GM12891 (cell line): Measurements from ENCODE around the gene HIC1.

ENCODE experiments used
- DNase-seq: peaks from one replicate; pipeline ENCODE4 v3.0.0; 2011; ENCODE audit warnings: low spot score; ENCODE audit not compliant: insufficient read length
- FAIRE-seq: peaks from 2 replicates; lab custom pipeline; 2011; peaks lifted over from hg19 to GRCh38; lab: Jason Lieb, UNC
- PAX5 ChIP-seq: IDR thresholded peaks from 2 replicates; pipeline ENCODE4 v1.6.1; 2011; ENCODE audit warnings: low read length, moderate library complexity, mild to moderate bottlenecking; ENCODE audit not compliant: insufficient read depth, severe bottlenecking
- POLR2A ChIP-seq: IDR thresholded peaks from 2 replicates; pipeline ENCODE4 v1.6.1; 2011; ENCODE audit warnings: low read depth, low read length, control low read depth
- POLR2AphosphoS5 ChIP-seq: IDR thresholded peaks from 2 replicates; pipeline ENCODE4 v1.6.1; 2011; ENCODE audit warnings: low read depth, low read length, control low read depth
- POU2F2 ChIP-seq: IDR thresholded peaks from 2 replicates; pipeline ENCODE4 v1.6.1; 2011; ENCODE audit warnings: low read depth, mild to moderate bottlenecking, control low read depth, low read length, moderate library complexity
- SPI1 ChIP-seq: IDR thresholded peaks from 2 replicates; pipeline ENCODE4 v1.6.1; 2011; ENCODE audit warnings: low read depth, low read length, control low read depth
- TAF1 ChIP-seq: IDR thresholded peaks from 2 replicates; pipeline ENCODE4 v1.6.1; 2011; ENCODE audit warnings: low read depth, low read length, control low read depth

The HIC1 gene

DNA sequence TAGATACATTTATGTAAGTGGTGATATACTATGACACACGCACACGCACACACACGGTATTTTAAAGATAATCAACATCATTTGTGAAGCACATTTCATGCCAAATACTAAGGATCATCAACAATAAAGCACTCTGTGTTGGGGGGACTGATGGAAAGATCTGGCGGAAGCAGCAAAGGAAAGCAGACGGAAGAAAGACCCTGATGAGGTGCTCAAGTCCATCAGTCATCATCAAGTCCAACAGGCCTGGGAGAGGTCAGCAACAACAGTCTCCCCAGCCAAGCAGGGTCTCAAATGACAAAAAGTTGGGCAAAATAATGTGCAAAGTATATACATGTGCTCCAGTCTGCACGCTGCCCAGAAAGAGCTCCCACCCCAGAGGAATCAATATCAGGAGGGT lies 55.5 kb downstream of the HIC1 start:
- TF ChIP-seq POLR2AphosphoS5 (no peak), POLR2A (no peak), POU2F2 (no peak), PAX5 (no peak), SPI1 (no peak), TAF1 (no peak)
- FAIRE-seq, result no peak
- DNase-seq, result no peak

DNA sequence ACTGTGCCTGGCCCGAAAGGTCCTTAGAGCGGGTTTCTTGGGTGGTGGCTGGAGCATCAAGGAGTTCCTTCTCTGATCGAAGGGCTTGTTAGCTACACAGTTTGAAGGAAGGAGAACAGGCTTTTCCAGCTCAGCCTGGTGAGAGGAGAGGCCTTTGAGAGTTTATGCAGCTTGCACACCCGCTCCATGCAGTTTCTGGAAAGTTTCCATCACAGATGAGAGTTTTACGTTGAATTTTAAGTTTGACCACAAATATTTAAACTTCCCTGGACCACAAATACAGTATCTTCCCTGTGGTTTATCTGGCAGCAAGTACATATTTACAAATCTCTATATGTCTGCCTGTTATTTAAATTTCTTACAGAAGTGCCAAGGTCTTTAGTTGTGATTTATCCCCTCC lies 56.8 kb downstream of the HIC1 start:
- FAIRE-seq (no peak), DNase-seq (no peak)
- TF ChIP-seq POLR2AphosphoS5 (no peak), POU2F2 (no peak), SPI1 (no peak), PAX5 (no peak)
